Right forelimb (tissue), 1 donor: Measurements from ENCODE around the gene FOXF2.

ENCODE experiments used
- DNase-seq: peaks from one replicate; pipeline ENCODE4 v3.0.0-alpha.2; 2018

FOXF2 gene

DNA sequence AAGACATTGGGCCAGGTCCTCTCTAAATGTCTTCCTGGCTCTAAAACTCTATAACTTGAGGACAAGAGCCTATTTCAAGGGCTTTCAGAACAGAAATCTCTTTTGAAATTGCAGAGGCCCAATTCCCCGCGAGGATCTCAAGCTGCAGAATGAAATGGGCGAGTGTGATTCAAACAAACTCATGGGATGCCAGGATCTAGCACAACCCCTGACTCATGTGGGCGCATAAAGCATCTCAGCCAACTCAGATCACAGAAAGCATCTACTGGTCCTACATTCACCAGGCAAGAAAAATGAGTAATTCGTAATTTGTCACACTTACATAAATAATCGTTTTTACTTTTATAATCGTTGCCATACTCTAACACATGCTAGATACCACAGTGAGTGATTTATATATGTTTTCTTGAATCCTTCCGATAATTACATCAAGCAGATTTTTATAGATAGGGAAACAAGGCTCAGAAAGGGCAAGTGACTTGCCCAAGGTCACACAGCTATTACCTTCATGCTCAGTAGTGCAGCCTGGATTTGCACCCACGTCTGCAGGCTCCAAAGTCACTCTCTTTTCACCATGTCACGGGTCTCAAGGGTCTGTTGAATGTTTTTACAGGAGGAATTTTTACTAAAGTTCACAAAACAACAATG is 26.2 kb downstream of the FOXF2 start:
- no peak for DNase-seq

DNA sequence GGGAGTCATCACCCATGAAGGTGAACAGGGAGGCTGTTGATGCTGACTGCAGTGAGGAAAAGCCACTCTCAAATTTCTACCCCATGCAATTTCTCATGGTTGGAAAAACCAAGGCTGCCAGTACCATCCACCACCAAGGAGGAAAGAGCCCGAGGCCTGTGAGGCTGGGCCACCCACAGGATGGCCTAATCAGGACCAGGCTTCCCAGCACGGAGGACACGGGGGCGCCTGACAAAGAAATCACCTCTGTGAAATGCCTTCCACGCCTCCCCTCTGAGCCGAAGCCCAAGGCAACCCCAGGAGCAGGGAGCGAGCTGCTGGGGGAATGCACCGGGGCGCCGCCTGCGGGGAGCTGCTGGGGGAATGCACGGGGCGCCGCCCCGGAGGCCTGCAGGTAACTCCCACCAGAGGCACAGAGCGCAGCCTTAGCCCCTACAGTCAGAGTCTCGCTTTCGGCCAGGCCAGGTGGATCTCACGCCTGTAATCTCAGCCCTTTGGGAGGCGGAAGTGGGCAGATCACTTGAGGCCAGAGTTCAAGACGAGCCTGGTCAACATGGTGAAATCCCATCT is 26.9 kb downstream of the FOXF2 start:
- DNase-seq, result no peak

DNA sequence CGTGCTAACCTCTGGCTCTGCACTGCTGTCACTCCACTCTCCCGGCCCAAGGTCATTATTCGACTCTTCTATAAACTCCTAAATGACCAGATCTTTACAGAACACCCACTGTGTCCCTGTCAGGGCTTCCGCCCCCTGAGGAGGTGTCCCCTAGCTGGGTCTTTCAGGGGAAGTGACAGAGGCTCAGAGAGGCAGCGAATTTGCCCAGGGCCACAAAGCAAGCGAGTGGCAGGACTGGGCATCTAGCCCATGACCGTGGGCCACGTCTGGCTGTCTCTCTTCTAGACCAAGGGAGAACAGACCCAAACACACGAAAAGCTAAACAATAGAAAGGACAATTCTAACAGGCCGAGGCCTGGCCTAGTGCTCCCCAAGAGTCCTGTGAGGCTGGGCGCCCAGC is 27.4 kb downstream of the FOXF2 start:
- DNase-seq, result no peak

DNA sequence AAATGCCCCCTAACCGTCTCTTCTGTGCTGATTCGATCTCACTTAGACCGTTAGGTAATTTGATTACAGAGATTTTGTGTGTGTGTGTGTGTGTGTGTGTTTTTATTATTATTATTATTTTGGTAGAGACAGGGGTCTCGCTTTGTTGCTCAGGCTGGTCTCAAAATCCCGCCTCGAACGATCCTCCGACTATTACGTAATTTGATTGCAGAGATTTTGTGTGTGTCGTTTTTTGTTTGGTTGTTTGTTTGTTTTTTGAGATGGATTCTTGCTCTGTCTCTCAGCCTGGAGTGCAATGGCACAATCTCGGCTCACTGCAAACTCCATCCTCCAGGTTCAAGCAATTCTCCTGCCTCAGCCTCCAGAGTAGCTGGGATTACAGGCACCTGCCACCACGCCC is 28.3 kb downstream of the FOXF2 start:
- DNase-seq, result no peak

DNA sequence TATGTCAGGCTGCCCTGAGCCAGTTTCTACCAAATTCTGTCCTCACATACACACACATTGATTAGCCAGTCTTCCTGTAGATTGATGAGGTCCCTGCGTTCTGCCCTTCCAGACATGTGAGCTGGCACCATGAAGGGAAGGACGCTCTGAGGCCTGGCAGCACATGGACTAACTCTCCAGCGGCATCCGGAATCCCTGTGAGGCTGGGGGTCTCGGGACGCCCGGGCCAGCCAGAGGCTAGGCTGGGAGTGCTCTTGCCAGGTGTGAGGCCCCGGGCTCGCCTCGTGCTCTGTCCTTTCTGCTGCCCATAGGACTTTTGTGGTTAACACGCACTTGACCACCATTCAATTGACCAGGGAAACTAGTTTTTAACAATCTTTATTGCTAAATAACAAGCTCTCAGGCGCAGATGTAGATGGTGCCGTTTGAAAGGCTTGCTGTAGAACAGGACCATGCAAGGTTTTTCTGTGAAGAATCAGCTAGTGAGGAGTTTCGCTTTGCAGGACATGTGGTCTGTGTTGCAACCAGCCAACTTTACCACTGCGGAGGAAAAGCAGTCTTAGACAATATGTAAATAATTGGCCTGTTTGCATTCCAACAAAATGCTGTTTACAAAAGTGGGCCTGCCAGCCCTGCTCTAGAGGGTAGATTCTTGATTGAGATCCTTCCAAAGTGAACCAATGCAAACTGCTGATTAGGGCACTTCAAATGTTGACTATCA is 29.3 kb downstream of the FOXF2 start:
- no peak for DNase-seq

DNA sequence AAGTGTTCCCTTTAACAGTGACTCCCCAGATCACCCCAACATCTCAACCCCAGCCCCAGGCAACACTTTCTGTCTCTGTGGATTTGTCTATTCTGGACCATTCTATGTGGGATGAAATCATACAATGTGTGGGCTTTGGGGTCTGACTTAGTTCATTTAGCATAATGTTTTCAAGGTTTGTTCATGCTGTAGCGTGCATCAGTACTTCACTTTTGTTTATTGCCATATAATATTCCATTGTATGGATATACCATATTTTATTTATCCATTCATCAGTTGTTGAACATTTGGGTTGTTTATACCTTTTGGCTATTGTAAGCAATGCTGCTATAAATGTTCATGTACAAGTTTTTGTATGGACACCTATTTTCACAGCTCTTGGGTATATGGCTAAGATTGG is 31.0 kb downstream of the FOXF2 start:
- DNase-seq, result no peak

DNA sequence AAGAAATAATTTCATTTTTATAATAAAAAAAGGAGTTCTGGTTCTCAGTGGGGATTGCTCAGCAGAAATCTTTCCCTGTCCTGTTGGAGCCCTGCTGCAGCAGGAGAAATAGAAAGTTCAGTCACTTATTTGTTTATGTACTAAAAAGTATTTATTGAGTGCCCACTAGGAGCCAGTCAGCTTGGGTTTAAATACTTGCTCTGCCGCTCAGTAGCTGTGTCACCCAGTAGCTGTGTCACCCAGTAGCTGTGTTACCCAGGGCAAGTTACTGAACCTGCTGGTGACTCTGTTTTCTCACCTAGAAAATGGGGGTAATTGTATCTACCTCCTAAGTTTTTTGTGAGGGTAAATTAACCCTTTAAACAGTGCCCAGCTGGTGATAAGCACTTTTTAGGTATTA is 32.9 kb downstream of the FOXF2 start:
- no peak for DNase-seq

DNA sequence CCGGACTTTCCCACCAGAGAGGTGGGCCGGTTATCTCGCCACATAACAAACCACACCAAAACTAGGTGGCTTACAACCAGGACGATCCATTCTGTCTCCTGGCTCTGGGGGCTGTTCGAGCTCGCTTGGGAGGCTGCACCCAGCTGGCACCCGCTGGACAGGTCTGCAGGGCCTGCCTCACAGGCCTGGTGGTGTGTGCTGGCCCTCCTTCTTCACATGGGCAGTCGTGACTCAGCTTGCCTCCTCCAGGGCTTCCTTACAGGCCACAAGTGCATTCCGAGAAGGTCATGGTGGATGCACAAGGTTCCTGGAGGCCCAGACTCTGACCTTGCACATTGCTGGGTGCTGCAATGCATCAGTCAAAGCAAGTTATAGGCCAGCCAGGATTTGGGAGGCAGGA is 34.2 kb downstream of the FOXF2 start:
- DNase-seq, result no peak

DNA sequence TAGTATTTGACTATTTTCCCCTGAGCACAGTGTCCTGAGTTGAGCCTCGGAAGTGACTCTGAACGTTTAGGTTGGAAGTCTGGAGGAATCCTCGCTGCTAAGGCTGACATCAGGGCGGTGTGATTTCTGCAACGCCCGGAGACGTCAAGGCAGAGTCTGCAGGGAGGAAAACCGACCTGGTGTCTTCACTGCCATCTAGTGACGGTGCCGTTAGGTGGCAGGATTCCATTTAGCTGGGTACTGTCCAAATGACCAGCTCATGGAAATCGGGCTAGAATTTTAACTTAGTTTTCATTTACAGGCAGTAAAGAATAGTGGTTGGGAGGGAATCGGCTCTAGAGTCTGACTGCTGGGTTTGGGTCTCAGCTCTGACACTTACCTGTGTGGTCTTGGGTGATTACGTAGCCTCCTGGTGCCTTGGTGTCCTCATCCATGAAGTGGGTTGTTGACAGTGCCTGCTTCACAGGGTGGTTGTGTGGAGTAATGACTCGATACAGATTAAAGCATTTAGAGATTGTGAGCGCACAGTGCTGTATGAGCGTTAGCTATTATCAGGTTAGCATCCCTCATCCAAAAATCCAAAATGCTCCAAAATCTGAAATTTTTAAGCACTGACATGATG is 35.0 kb downstream of the FOXF2 start:
- no peak for DNase-seq

DNA sequence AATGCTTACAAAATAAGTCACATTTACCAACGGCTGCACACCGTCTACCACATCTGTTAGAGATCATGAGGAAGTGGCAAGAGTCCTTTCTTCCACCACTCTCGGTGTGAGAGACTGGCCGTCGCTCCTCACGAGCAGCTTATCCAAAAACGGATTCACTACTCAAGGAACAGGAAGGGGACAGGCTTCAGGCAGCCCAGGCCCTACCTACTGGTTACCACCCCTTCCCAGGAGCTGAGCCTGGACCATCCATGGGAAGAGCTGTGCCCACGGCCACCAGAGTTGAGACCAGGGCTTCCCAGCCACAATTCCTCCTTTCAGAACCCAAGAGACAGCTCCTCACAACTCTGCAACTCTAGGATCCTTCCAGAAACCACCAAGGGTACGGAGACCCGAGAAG is 37.0 kb downstream of the FOXF2 start:
- DNase-seq, result no peak

DNA sequence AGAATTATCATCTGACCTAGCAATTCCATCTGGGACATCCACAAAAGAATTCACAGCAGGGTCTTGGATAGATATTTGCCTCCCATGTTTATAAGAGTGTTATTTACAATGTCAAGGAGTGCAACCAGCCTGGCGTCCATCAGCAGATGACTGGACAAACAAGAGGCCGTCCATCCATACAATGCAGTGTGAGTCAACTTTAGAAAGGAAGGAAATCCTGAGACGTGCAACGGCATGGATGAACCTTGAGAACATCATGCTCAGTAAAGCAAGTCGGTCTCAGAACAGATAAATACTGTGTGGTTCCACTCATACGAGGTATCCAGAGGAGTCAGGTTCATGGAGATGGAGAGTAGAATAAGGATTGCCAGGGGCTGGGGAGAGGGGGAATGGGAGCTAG is 46.4 kb downstream of the FOXF2 start:
- no peak for DNase-seq

DNA sequence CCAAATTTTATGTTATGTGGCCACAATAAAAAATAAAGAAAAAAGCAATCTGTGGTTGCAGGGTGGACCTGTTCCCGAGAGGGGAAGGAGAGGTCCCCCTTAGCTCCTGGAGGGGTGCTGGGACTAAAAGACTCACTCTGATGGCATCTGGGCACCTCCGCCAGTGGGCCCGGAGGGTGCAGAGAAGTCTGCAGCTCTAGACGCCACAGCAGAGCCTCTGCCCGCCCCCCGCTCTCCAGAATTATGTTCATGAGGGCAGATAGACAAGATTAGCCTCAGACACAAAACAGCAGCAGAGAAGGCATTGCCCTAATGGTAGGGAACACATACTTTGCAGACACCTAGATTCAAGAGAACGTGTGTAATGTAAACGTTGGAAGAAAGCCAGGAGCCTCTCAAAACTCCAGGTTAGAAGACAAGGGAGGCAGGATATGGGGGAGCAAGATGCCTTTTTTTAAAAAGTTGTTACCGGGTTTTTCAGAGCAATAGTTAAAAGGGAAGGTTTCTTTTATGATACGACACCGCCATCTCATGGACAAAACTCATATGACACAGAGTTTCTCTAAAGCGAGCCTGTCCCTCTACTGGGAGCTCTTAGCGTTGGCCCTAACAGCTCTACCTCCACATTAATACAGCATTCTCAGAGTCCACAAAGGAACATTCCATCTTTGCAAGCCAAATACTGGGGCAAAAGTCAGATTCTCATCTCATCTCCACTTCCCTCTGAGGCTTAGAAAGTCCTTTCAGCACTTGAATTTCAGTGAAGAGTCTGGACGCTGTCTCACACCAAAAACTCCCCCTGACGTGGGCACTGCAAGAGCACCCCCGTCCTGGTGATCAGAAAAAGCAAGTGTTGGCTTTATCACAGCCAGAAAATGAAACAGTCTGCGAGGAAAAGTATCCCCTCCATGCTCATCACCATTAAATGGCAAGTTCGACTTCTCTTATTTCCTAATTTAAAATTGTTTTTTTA is 47.2 kb downstream of the FOXF2 start:
- peak; percentile 65 for DNase-seq

DNA sequence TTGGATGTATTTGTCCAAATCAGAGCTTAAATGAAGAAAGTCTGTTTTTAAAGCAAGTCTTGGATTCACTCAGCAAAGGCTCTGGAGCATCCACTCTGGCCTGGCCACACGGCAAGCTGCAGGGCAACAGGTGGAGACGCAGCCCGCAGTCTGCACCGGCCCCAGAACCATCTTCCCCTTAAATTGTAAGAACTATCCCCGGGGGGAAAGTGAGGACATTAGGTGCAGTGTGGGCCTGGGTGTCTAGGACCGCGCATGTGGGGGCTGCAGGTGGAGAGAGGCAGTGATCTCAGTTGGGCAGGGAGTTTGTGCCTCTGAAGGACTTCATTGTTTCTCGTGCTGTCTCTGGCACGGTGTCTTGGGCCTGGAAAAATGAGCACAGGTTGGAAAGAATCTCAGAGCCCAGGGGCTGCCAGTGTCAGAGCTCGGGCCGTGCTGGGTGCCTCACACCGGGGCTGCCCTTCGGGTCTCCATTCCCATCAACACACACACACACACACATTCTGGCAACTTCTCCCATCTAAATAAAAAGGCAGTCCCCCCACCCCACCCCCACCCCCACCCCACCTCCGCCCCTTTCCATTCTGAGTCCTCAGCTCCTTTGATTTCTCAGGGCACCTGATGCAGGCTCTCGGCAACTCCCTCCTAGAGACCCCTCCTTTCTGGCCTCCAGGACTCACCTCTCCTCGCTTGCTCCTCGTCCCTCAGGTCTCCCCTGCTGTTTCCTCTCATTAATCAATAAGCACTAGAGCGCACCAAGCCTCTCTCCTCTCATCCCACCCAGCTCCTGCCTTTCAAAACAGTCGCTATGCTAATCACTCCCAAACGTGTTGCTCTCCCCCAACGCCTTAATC is 48.4 kb downstream of the FOXF2 start:
- DNase-seq, result no peak

DNA sequence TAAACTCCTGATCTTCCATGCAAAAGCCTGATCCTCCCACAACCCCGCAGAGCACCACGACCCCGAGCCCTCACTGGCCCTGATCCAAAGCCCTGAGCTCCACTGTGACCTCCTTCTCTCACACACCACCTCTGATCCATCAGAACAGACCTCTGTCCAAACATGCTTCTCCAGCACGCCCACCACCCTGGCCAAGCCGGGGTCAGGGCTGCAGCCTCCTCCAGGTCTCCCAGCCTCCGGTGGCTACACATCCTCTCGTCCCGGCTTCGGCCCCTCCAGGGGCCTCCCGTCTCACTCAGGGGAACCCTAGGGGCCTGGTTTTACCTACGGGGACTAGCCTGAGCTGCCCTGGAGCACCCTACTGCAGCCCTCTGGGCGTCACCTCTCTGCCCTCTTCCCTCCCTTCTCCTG is 49.1 kb downstream of the FOXF2 start:
- DNase-seq, result no peak

DNA sequence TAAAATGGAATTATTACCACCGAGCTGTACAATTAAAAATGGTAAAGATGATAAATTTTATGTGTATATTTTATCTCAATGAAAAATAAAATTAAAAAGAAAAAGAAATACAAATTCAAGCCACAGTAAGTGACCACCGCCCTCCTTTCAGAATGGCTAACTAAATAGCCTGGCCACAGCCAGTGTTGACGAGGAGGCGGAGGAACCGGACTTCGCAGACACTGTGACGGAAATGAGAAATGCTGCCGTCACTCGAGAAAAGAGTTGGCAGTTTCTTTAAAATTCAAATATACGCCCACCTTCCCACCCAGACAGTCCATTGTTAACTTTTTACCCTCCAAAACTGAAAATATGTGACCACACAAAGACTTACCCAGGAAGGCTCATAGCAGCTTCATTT is 50.0 kb downstream of the FOXF2 start:
- DNase-seq, result no peak

DNA sequence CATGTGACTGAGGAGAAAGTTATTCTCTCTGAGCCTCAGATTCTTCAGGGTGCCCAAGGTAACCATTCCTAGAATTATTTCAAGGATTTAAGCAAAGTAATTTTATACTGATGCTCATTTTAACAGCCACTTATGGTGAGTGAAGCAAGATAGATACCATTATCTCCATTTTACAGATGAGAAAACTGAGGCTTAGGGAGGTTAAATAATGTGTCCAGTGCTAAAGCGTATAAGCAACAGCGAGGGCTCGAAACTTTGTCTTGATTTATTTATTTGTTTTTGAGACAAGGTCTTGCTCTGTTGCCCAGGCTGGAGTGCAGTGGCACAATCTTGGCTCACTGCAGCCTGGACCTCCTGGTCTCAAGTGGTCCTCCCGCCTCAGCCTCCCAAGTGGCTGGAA is 53.6 kb downstream of the FOXF2 start:
- no peak for DNase-seq
